Ovary (tissue), 9 donors: Measurements from ENCODE around the gene FRYL. TPM values are rescaled to one million over a fixed set of nuclear protein-coding genes. Genes with fewer than 3 reads are reported as not detected.

Source experiments
- DNase-seq, 5 donors: peaks; one replicate each; pipeline ENCODE4 v3.0.0-alpha.2; 2019 to 2020
- H3K27ac ChIP-seq, 2 donors: fragments of 200-600 bp; one replicate each; pipeline versions ENCODE4 v1.5.1 to v1.8.0; 2019 to 2022
- H3K27me3 ChIP-seq: fragments of 200-600 bp; one replicate; pipeline ENCODE4 v1.8.0; 2022
- H3K36me3 ChIP-seq: fragments of 200-600 bp; sonication (generic); one replicate; pipeline ENCODE4 v1.5.1; 2019
- H3K4me1 ChIP-seq: one replicate; pipeline ENCODE4 v1.8.1; 2013; ENCODE audit warnings: mild to moderate bottlenecking, moderate library complexity; ENCODE audit not compliant: insufficient read depth
- H3K4me3 ChIP-seq: fragments of 200-600 bp; sonication (generic); one replicate; pipeline ENCODE4 v1.5.1; 2017
- H3K9me3 ChIP-seq, 2 donors: fragments of 200-600 bp in 1 of 2; sonication (generic) in 1 of 2; one replicate each; pipeline versions ENCODE4 v1.5.1 to v1.8.1; 2013 to 2019; ENCODE audit warnings: mild to moderate bottlenecking in 1 of 2, moderate library complexity in 1 of 2
- EP300 ChIP-seq: sonication (generic); formaldehyde crosslinking; IDR thresholded peaks from one replicate; pipeline ENCODE4 v1.6.1; 2017; ENCODE audit warnings: antibody characterized with exemption
- POLR2A ChIP-seq: fragments of 450-650 bp; IDR thresholded peaks from one replicate; pipeline ENCODE4 v1.6.1; 2017; ENCODE audit warnings: antibody characterized with exemption, mild to moderate bottlenecking, moderate library complexity
- WGBS, 3 donors: extraction: QIAGEN DNeasy Blood & Tissue Kit in 1 of 3; methylation state at CpG; one replicate each; pipeline versions ENCODE4 v1.1.5 to v1.1.7; 2013 to 2017; 5-methylcytosine and 5-hydroxymethylcytosine counted together
- intact Hi-C, 4 donors: fragments of 100-400 bp; cut with DNase I; formaldehyde crosslinking; loops; one replicate each; pipeline versions ENCODE4 v1.11.0 to v1.15.1; 2022 to 2023
- polyA plus RNA-seq, 2 donors: library from polyadenylated mRNA; stranded (reverse); fragments of 200-250 nt in 1 of 2; fragments of 350-450 nt in 1 of 2; fragmentation: Illumina TruSeq in 1 of 2; extraction: RNeasy Lipid Tissue Mini Kit (QIAGEN cat#74804) in 1 of 2; gene quantifications; one replicate each; pipeline ENCODE4 v1.2.3, GENCODE V29; 2013 to 2014
- total RNA-seq, 7 donors: library from RNA; depleted of rRNA in 2 of 7; stranded (reverse); fragments of >200 nt in 2 of 7; fragmentation: NEBNext Ultra II Directional in 3 of 7; extraction: Animal tissue kit (Norgen Biotek cat#: 25700) in 3 of 7; gene quantifications; one replicate each; pipeline versions ENCODE4 v1.1.0 to v1.2.4, GENCODE V29; 2016 to 2023
- TF ChIP-seq, protein P1 (sequence below), 3 donors: fragments of 450-650 bp in 2 of 3; fragments of 200-600 bp in 1 of 3; IDR thresholded peaks; one replicate each; pipeline versions ENCODE4 v1.5.1 to v1.8.0; 2016 to 2022; ENCODE audit warnings: antibody characterized with exemption in 3 of 3, mild to moderate bottlenecking in 1 of 3
- donor health status: DM: no; HTN: no; CAD: no; lungs with moderate emphysema.
- donor health status: DM: no; HTN: no; CAD: no.
- donor health status: Bipolar disorder and iron deficiency.
- donor health status: DM: yes; HTN: yes; CAD: no.
- donor health status: DM: no; HTN: no; CAD: no.
- donor health status: DM: yes; HTN: yes; CAD: no.

FRYL gene
- total and polyA plus RNA-seq, 9 donors: 10.7 to 46.0 (median 35.2) TPM

GRCh38 chr4:48787056-48787455, 7.0 kb upstream of the FRYL start:
- Histone ChIP-seq H3K27me3 (no peaks in the 10 kb centered on the region), H3K4me3 (no peak overlapping the region), H3K4me1 (no peaks in the 10 kb centered on the region), H3K27ac (no peak overlapping the region), H3K9me3 (no peaks in the 10 kb centered on the region), H3K36me3 (no peaks in the 10 kb centered on the region)
- 11 to 27% (median 16%) methylated on average over 1 of the region's 1 CpG for WGBS, 3 donors
- TF ChIP-seq POLR2A (no peak), EP300 (no peak)
- TF ChIP-seq, protein P1, sequence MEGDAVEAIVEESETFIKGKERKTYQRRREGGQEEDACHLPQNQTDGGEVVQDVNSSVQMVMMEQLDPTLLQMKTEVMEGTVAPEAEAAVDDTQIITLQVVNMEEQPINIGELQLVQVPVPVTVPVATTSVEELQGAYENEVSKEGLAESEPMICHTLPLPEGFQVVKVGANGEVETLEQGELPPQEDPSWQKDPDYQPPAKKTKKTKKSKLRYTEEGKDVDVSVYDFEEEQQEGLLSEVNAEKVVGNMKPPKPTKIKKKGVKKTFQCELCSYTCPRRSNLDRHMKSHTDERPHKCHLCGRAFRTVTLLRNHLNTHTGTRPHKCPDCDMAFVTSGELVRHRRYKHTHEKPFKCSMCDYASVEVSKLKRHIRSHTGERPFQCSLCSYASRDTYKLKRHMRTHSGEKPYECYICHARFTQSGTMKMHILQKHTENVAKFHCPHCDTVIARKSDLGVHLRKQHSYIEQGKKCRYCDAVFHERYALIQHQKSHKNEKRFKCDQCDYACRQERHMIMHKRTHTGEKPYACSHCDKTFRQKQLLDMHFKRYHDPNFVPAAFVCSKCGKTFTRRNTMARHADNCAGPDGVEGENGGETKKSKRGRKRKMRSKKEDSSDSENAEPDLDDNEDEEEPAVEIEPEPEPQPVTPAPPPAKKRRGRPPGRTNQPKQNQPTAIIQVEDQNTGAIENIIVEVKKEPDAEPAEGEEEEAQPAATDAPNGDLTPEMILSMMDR (IDR thresholded peaks at IDR 0.05): no peak
- no peak for DNase-seq
- intact Hi-C loops: no loop called here

DNA sequence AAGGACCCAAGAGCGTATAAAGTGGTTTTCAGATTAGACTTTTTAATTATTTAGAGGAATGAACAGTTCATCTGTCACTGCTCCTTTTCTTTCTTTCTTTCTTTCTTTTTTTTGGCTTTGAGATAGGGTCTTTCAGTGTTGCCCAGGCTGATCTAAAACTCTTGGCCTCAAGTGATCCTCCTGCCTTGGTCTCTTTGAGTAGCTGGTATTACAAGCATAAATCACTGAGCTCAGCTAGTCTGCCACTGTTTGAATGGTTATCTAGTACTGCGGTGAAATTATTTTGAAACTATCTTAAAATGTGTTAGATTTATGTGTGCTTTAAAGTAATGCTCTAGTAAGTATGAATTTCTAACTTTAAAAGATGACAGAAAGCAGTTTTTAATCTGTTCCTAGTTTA, 6.5 kb upstream of the FRYL start:
- DNase-seq: no peak
- no peaks in the 10 kb centered on the region for H3K9me3 ChIP-seq
- no peak overlapping the region for H3K4me3 ChIP-seq
- no peaks in the 10 kb centered on the region for H3K27me3 ChIP-seq
- H3K27ac ChIP-seq: no peak overlapping the region
- H3K36me3 ChIP-seq: no peaks in the 10 kb centered on the region
- intact Hi-C loops: no loop called here
- 43 to 66% (median 54%) methylated on average over 2 of the region's 2 CpGs for WGBS, 3 donors
- H3K4me1 ChIP-seq: no peaks in the 10 kb centered on the region
- no peak for TF ChIP-seq EP300
- TF ChIP-seq, protein P1 (IDR thresholded peaks at IDR 0.05): no peak
- no peak for TF ChIP-seq POLR2A

DNA sequence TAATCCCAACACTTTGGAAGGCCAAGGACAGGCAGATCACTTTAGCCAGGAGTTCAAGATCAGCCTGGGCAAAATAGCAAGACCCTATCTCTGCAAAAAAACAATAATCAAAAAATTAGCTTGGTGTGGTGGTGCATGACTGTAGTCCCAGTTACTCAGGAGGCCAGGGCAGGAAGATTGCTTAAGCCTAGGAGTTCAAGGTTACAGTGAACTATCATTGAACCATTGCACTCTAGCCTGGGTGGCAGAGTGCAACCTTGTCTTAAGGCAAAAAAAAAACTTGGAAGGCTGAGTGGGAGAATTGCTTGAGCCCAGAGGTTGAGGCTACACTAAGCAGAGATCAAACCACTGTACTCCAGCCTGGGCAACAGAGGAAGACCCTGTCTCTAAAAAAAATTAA, 5.2 kb upstream of the FRYL start:
- intact Hi-C loops: no loop called here
- TF ChIP-seq EP300: no peak
- TF ChIP-seq POLR2A: no peak
- TF ChIP-seq, protein P1 (IDR thresholded peaks at IDR 0.05): no peak

DNA sequence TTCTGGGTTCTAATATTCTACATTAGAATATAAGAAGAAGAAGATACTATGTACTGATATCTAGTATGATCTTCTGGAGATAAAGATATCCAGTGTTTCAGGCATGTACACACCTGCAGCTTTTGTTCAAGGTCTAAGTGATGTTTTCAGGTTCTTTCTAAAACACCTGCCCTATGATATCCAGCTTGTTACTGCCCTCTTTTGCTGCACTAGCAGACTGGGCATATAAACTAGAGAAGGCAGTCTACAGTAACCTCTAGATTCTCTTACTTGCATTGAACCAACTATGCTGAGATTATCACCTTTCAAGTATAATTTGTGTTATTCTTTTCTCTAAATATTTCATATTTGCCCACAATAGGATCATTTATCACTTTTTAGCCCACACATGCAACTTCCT, 1.9 kb upstream of the FRYL start:
- no peak for DNase-seq
- Histone ChIP-seq H3K4me1 (peaks cover 4% of the 10 kb centered on the region), H3K4me3 (no peak overlapping the region), H3K27me3 (no peaks in the 10 kb centered on the region), H3K36me3 (no peaks in the 10 kb centered on the region), H3K27ac (no peak overlapping the region), H3K9me3 (no peaks in the 10 kb centered on the region)
- intact Hi-C loops: no loop called here
- TF ChIP-seq POLR2A (no peak), EP300 (no peak)
- TF ChIP-seq, protein P1 (IDR thresholded peaks at IDR 0.05): no peak

More for the DNA sequence above, 5.2 kb upstream of the FRYL start:
- peaks cover 2% of the 10 kb centered on the region for H3K4me1 ChIP-seq
- DNase-seq: no peak
- H3K27me3 ChIP-seq: no peaks in the 10 kb centered on the region
- no peaks in the 10 kb centered on the region for H3K36me3 ChIP-seq
- no peak overlapping the region for H3K4me3 ChIP-seq
- no peak overlapping the region for H3K27ac ChIP-seq
- H3K9me3 ChIP-seq: no peaks in the 10 kb centered on the region

GRCh38 chr4:48780865-48781214, 761 bp upstream of the FRYL start:
- 0 to 1% (median 0%) methylated on average over 10 of the region's 10 CpGs for WGBS, 3 donors
- intact Hi-C loops: no loop called here
- no peaks in the 10 kb centered on the region for H3K9me3 ChIP-seq
- H3K4me3 ChIP-seq: peak overlapping the region; percentile 68
- H3K4me1 ChIP-seq: peaks cover 4% of the 10 kb centered on the region
- H3K36me3 ChIP-seq: no peaks in the 10 kb centered on the region
- peak overlapping the region in 1 of 2 donors; percentile 31 for H3K27ac ChIP-seq
- no peaks in the 10 kb centered on the region for H3K27me3 ChIP-seq
- DNase-seq: peak in 4 of 5 donors; percentile 20 to 58 (median 36)
- TF ChIP-seq, protein P1 (IDR thresholded peaks at IDR 0.05): no peak
- TF ChIP-seq EP300: no peak
